Thoracic aorta (tissue), 2 donors: Measurements from ENCODE around the gene FLACC1. TPM values are rescaled to one million over a fixed set of nuclear protein-coding genes. Genes with fewer than 3 reads are reported as not detected.

Source experiments
- ATAC-seq: fragments of 150-250 bp; one replicate; pipeline ENCODE4 v1.8.0; 2017; ENCODE audit warnings: low read depth; ENCODE audit not compliant: insufficient number of reproducible peaks, low FRiP score
- DNase-seq: peaks from one replicate; pipeline ENCODE4 v3.0.0-alpha.2; 2020; ENCODE audit warnings: low spot score
- H3K27ac ChIP-seq, 2 donors: fragments of 200-600 bp; sonication (generic); 1 replicate in 1 of 2; 2 replicates in 1 of 2; pipeline ENCODE4 v1.5.1; 2016; ENCODE audit warnings: mild to moderate bottlenecking in 2 of 2, moderate library complexity in 2 of 2
- H3K27me3 ChIP-seq: fragments of 200-600 bp; sonication (generic); replicated peaks from 2 replicates; pipeline ENCODE4 v1.6.0; 2016; ENCODE audit warnings: mild to moderate bottlenecking; ENCODE audit not compliant: insufficient read depth
- H3K36me3 ChIP-seq: fragments of 200-600 bp; sonication (generic); one replicate; pipeline ENCODE4 v1.5.1; 2016
- H3K4me1 ChIP-seq, 2 donors: fragments of 200-600 bp; sonication (generic); 1 replicate in 1 of 2; 2 replicates in 1 of 2; pipeline versions ENCODE4 v1.5.1 to v1.6.0; 2016; ENCODE audit warnings: low read depth in 2 of 2, mild to moderate bottlenecking in 1 of 2; ENCODE audit not compliant: control insufficient read depth in 1 of 2
- H3K4me3 ChIP-seq: fragments of 200-600 bp; sonication (generic); 2 replicates; pipeline ENCODE4 v1.5.1; 2016; ENCODE audit warnings: mild to moderate bottlenecking
- H3K9me3 ChIP-seq: fragments of 200-600 bp; sonication (generic); 2 replicates; pipeline ENCODE4 v1.5.1; 2016
- CTCF ChIP-seq: fragments of 200-600 bp; sonication (generic); IDR thresholded peaks from one replicate; pipeline ENCODE4 v1.5.1; 2019; ENCODE audit warnings: antibody characterized with exemption
- total RNA-seq, 2 donors: library from RNA; depleted of rRNA; stranded (reverse); fragments of >200 nt; gene quantifications; one replicate each; pipeline versions ENCODE4 v1.1.0 to v1.2.3, GENCODE V29; 2016

FLACC1 gene
- total RNA-seq, 2 donors from 2014 or later, result 4.2 to 11.1 TPM

GRCh38 chr2:201256082-201256481 is 101.1 kb downstream of the FLACC1 start:
- H3K4me1 ChIP-seq, result peaks cover 12 to 20% of the 10 kb centered on the region in 2 donors
- H3K27me3 ChIP-seq, result no peaks in the 10 kb centered on the region
- no peaks in the 10 kb centered on the region for H3K36me3 ChIP-seq
- no peak for TF ChIP-seq CTCF
- no peak for DNase-seq
- no peak overlapping the region for H3K4me3 ChIP-seq
- no peak for ATAC-seq
- no peaks in the 10 kb centered on the region for H3K9me3 ChIP-seq
- H3K27ac ChIP-seq, result no peak overlapping the region

GRCh38 chr2:201255408-201256033 is 101.6 kb downstream of the FLACC1 start:
- Histone ChIP-seq H3K27me3 (no peaks in the 10 kb centered on the region), H3K36me3 (no peaks in the 10 kb centered on the region), H3K27ac (no peak overlapping the region), H3K4me3 (no peak overlapping the region), H3K4me1 (peaks cover 12 to 20% of the 10 kb centered on the region in 2 donors), H3K9me3 (no peaks in the 10 kb centered on the region)
- DNase-seq, result no peak
- no peak for ATAC-seq
- no peak for TF ChIP-seq CTCF

DNA sequence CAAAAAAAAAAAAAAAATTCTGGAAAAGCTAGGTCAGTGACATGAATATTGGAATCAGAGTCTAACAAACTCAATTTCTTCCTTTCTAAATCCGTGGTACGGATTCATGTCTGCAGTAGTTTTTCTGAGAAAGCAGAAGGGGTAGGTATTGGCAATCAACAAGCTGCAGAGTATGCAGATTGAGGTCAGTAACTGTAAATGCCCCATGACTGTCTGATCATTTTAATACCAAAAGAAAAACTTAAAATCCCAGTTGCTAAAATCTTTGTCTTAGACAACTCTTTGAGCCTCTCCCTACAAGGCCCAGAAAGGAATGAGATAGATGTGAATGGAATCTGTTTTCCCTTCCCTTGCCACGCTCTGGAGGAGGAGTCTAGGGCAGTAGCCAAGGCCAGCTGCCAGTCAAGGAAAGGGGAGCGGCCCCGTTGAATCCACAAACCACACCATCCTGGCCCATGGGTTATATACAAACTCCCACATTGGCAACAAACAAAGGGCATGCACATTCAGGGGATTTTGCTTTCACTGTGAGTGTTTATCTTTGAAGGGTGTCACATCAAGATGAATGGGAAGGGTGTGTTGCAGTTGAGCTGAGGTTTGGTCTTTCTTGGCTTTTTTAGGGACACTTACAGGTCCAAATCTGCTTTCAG is 102.9 kb downstream of the FLACC1 start:
- H3K9me3 ChIP-seq, result no peaks in the 10 kb centered on the region
- no peak overlapping the region for H3K4me3 ChIP-seq
- peaks cover 7 to 11% of the 10 kb centered on the region in 2 donors for H3K4me1 ChIP-seq
- no peaks in the 10 kb centered on the region for H3K36me3 ChIP-seq
- no peak for DNase-seq
- ATAC-seq, result no peak
- H3K27me3 ChIP-seq, result no peaks in the 10 kb centered on the region
- no peak for TF ChIP-seq CTCF
- H3K27ac ChIP-seq, result no peak overlapping the region

GRCh38 chr2:201250741-201251140 is 106.4 kb downstream of the FLACC1 start:
- Histone ChIP-seq H3K27ac (no peak overlapping the region), H3K27me3 (no peaks in the 10 kb centered on the region), H3K4me1 (peaks cover 2 to 3% of the 10 kb centered on the region in 2 donors), H3K4me3 (no peak overlapping the region), H3K9me3 (no peaks in the 10 kb centered on the region), H3K36me3 (no peaks in the 10 kb centered on the region)
- DNase-seq (no peak), ATAC-seq (no peak)
- TF ChIP-seq CTCF, result no peak

GRCh38 chr2:201249889-201250288 is 107.3 kb downstream of the FLACC1 start:
- H3K4me3 ChIP-seq, result no peak overlapping the region
- no peaks in the 10 kb centered on the region for H3K27me3 ChIP-seq
- H3K27ac ChIP-seq, result no peak overlapping the region
- ATAC-seq (no peak), DNase-seq (no peak)
- TF ChIP-seq CTCF, result no peak
- no peaks in the 10 kb centered on the region for H3K36me3 ChIP-seq
- H3K4me1 ChIP-seq, result peaks cover 2 to 3% of the 10 kb centered on the region in 2 donors
- no peaks in the 10 kb centered on the region for H3K9me3 ChIP-seq
